Measurements from ENCODE around the gene AIP.
A peak's percentile ranks its signal among the peaks of the same experiment; 100 is the strongest.

AIP gene

GRCh38 chr11:67493548-67494370 lies 10.9 kb downstream of the AIP start:
- DNase-seq (ENCODE audit: low spot score): no peak

GRCh38 chr11:67494371-67495233 lies 11.8 kb downstream of the AIP start:
- DNase-seq (ENCODE audit: low spot score): no peak

GRCh38 chr11:67495234-67496005 lies 12.6 kb downstream of the AIP start:
- no peak for DNase-seq (ENCODE audit: low spot score)

- no peak for DNase-seq (ENCODE audit: low spot score)
Measured at GRCh38 chr11:67496113-67496512, 13.3 kb downstream of the AIP start.

- DNase-seq (ENCODE audit: low spot score): no peak
Measured at GRCh38 chr11:67497656-67498291, 14.9 kb downstream of the AIP start.

GRCh38 chr11:67498544-67498972 lies 15.7 kb downstream of the AIP start:
- DNase-seq (ENCODE audit: low spot score): no peak

GRCh38 chr11:67499808-67500483 lies 17.1 kb downstream of the AIP start:
- no peak for DNase-seq (ENCODE audit: low spot score)

- no peak for DNase-seq (ENCODE audit: low spot score)
Measured at GRCh38 chr11:67500484-67500821, 17.6 kb downstream of the AIP start.

GRCh38 chr11:67500831-67501715 lies 18.2 kb downstream of the AIP start:
- DNase-seq (ENCODE audit: low spot score): no peak

- no peak for DNase-seq (ENCODE audit: low spot score)
Measured at GRCh38 chr11:67501854-67502253, 19.0 kb downstream of the AIP start.

GRCh38 chr11:67502328-67502979 lies 19.6 kb downstream of the AIP start:
- DNase-seq (ENCODE audit: low spot score): no peak

GRCh38 chr11:67503119-67504004 lies 20.5 kb downstream of the AIP start:
- DNase-seq (ENCODE audit: low spot score): no peak

- DNase-seq (ENCODE audit: low spot score): no peak
Measured at GRCh38 chr11:67504005-67504949, 21.5 kb downstream of the AIP start.

GRCh38 chr11:67504950-67505581 lies 22.2 kb downstream of the AIP start, which contains the start of gene PITPNM1:
TSS of gene PITPNM1 (minus strand) at chr11:67505363. CDS start at chr11:67504180, 1,183 bp downstream.
- peak; percentile 33 for DNase-seq (ENCODE audit: low spot score)

GRCh38 chr11:67505605-67506396 lies 23.0 kb downstream of the AIP start:
- peak; percentile 99 for DNase-seq (ENCODE audit: low spot score)

GRCh38 chr11:67506426-67507051 lies 23.7 kb downstream of the AIP start:
- DNase-seq (ENCODE audit: low spot score): no peak
